ENCODE data around the gene EID1.

EID1 gene

GRCh38 chr15:48855501-48856440, 22.2 kb upstream of the EID1 start:
- Histone ChIP-seq H3K9ac (ENCODE audit: low read depth, low read length) (no peak overlapping the region), H3K4me3 (ENCODE audit: low read depth, low read length) (no peak overlapping the region), H3K9me3 (ENCODE audit: control insufficient read depth, insufficient read depth, low read length) (no peaks in the 10 kb centered on the region), H3K4me1 (ENCODE audit: control insufficient read depth, insufficient read depth, low read length) (peaks cover 10% of the 10 kb centered on the region), H3K27me3 (ENCODE audit: control insufficient read depth, insufficient read depth, low read length) (no peaks in the 10 kb centered on the region), H3K36me3 (ENCODE audit: control insufficient read depth, insufficient read depth, low read length) (no peaks in the 10 kb centered on the region)

DNA sequence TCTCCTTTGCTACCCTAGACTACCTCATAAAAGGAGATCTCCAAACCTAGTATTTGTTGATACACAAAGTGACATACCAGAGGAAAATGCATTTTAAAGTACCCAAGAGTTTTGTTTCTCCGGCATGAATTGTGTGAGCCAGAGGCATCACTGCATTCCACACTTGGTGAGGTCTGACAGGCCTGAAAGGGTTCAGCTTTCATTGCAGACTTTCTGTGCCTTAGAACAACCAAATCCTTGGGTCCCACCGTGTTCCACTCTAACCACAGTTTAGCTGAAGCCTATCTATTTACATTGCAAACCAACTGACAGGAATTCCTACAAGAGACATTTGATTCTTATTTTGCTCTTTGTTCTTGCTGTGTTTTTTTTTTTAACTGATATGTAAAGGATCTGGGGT, 21.0 kb upstream of the EID1 start:
- Histone ChIP-seq H3K36me3 (ENCODE audit: control insufficient read depth, insufficient read depth, low read length) (no peaks in the 10 kb centered on the region), H3K4me1 (ENCODE audit: control insufficient read depth, insufficient read depth, low read length) (peaks cover 10% of the 10 kb centered on the region), H3K27me3 (ENCODE audit: control insufficient read depth, insufficient read depth, low read length) (no peaks in the 10 kb centered on the region), H3K4me3 (ENCODE audit: low read depth, low read length) (no peak overlapping the region), H3K9me3 (ENCODE audit: control insufficient read depth, insufficient read depth, low read length) (no peaks in the 10 kb centered on the region), H3K9ac (ENCODE audit: low read depth, low read length) (no peak overlapping the region)

GRCh38 chr15:48858401-48858800, 19.5 kb upstream of the EID1 start:
- Histone ChIP-seq H3K36me3 (ENCODE audit: control insufficient read depth, insufficient read depth, low read length) (no peaks in the 10 kb centered on the region), H3K4me3 (ENCODE audit: low read depth, low read length) (no peak overlapping the region), H3K27me3 (ENCODE audit: control insufficient read depth, insufficient read depth, low read length) (no peaks in the 10 kb centered on the region), H3K9ac (ENCODE audit: low read depth, low read length) (no peak overlapping the region), H3K4me1 (ENCODE audit: control insufficient read depth, insufficient read depth, low read length) (peaks cover 10% of the 10 kb centered on the region), H3K9me3 (ENCODE audit: control insufficient read depth, insufficient read depth, low read length) (no peaks in the 10 kb centered on the region)

DNA sequence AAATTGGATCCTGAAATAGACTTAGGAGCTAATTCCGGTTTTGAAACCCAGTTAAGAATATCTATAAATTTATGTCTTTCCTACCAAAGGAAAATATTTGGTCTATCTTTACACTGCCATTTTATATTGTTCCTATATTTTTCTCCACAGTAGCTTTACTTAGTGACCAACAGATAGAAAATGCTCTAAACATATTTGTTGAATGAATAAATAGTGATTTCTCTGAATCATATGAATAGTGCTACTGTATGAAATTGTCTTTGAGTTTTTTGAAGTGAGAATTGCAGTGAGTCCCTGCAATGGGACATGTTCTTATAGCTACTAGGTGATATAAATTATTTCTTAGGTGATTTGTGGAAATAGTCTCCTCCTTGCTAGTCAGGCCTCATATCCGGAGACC, 18.5 kb upstream of the EID1 start:
- Histone ChIP-seq H3K27me3 (ENCODE audit: control insufficient read depth, insufficient read depth, low read length) (no peaks in the 10 kb centered on the region), H3K4me1 (ENCODE audit: control insufficient read depth, insufficient read depth, low read length) (peaks cover 10% of the 10 kb centered on the region), H3K4me3 (ENCODE audit: low read depth, low read length) (no peak overlapping the region), H3K36me3 (ENCODE audit: control insufficient read depth, insufficient read depth, low read length) (no peaks in the 10 kb centered on the region), H3K9me3 (ENCODE audit: control insufficient read depth, insufficient read depth, low read length) (no peaks in the 10 kb centered on the region), H3K9ac (ENCODE audit: low read depth, low read length) (no peak overlapping the region)

DNA sequence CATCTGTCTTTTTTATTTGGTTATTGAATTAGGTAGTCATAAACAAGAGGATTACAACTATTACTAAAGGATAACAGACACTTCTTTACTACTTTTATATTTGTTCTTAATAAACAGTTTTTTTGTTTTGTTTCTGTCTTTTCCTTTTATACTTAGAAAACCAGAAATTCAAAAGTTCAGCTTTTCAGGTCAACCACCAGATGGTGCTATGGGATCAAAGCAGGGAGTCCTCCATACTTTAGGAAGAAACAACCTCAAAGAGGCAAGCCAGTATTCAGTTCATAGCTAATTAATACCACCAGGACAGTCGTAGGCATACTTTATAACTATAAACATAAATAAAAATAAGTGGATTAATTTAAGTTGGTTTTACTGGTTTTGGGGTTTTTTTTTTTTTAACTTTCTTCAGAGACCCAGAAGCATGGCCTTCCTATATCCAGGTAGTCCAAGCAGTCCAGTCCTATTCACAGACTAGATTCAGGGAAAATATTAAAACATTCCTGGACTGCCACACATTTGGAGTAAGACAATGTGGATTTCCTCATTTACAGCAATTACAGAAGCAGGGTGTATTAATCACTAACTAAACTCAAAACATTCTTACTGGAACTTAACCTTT, 16.0 kb upstream of the EID1 start:
- Histone ChIP-seq H3K4me3 (ENCODE audit: low read depth, low read length) (no peak overlapping the region), H3K27me3 (ENCODE audit: control insufficient read depth, insufficient read depth, low read length) (no peaks in the 10 kb centered on the region), H3K9me3 (ENCODE audit: control insufficient read depth, insufficient read depth, low read length) (no peaks in the 10 kb centered on the region), H3K36me3 (ENCODE audit: control insufficient read depth, insufficient read depth, low read length) (no peaks in the 10 kb centered on the region), H3K4me1 (ENCODE audit: control insufficient read depth, insufficient read depth, low read length) (no peaks in the 10 kb centered on the region), H3K9ac (ENCODE audit: low read depth, low read length) (no peak overlapping the region)

DNA sequence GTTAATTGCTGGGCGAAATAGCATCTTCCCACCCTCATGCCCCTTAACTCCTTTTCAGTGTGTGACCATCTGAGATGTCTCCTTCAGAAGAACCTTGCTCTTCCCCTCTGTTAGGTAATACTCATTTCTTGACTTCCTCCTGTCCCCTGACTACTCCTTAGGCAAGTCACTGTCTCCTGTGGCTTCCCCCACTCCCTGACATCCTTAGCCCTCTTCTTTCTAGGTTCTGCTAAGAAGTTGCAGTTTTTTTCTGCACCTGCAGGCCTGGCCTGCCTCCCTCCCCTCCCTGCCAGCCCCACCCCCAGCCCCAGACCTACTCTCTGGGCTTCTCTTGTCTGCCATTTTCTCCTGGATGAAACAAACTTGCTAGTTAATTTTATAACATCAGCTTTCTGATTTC, 15.2 kb upstream of the EID1 start:
- Histone ChIP-seq H3K4me1 (ENCODE audit: control insufficient read depth, insufficient read depth, low read length) (no peaks in the 10 kb centered on the region), H3K9ac (ENCODE audit: low read depth, low read length) (no peak overlapping the region), H3K9me3 (ENCODE audit: control insufficient read depth, insufficient read depth, low read length) (no peaks in the 10 kb centered on the region), H3K4me3 (ENCODE audit: low read depth, low read length) (no peak overlapping the region), H3K27me3 (ENCODE audit: control insufficient read depth, insufficient read depth, low read length) (no peaks in the 10 kb centered on the region), H3K36me3 (ENCODE audit: control insufficient read depth, insufficient read depth, low read length) (no peaks in the 10 kb centered on the region)

GRCh38 chr15:48865370-48866079, 12.4 kb upstream of the EID1 start:
- H3K27me3 ChIP-seq (ENCODE audit: control insufficient read depth, insufficient read depth, low read length) = no peaks in the 10 kb centered on the region
- H3K9me3 ChIP-seq (ENCODE audit: control insufficient read depth, insufficient read depth, low read length) = no peaks in the 10 kb centered on the region
- no peaks in the 10 kb centered on the region for H3K4me1 ChIP-seq (ENCODE audit: control insufficient read depth, insufficient read depth, low read length)
- no peak overlapping the region for H3K4me3 ChIP-seq (ENCODE audit: low read depth, low read length)
- H3K36me3 ChIP-seq (ENCODE audit: control insufficient read depth, insufficient read depth, low read length) = no peaks in the 10 kb centered on the region
- H3K9ac ChIP-seq (ENCODE audit: low read depth, low read length) = no peak overlapping the region

GRCh38 chr15:48866141-48866563, 11.8 kb upstream of the EID1 start:
- H3K36me3 ChIP-seq (ENCODE audit: control insufficient read depth, insufficient read depth, low read length) = no peaks in the 10 kb centered on the region
- H3K4me1 ChIP-seq (ENCODE audit: control insufficient read depth, insufficient read depth, low read length) = no peaks in the 10 kb centered on the region
- H3K9me3 ChIP-seq (ENCODE audit: control insufficient read depth, insufficient read depth, low read length) = no peaks in the 10 kb centered on the region
- H3K4me3 ChIP-seq (ENCODE audit: low read depth, low read length) = no peak overlapping the region
- no peaks in the 10 kb centered on the region for H3K27me3 ChIP-seq (ENCODE audit: control insufficient read depth, insufficient read depth, low read length)
- no peak overlapping the region for H3K9ac ChIP-seq (ENCODE audit: low read depth, low read length)

DNA sequence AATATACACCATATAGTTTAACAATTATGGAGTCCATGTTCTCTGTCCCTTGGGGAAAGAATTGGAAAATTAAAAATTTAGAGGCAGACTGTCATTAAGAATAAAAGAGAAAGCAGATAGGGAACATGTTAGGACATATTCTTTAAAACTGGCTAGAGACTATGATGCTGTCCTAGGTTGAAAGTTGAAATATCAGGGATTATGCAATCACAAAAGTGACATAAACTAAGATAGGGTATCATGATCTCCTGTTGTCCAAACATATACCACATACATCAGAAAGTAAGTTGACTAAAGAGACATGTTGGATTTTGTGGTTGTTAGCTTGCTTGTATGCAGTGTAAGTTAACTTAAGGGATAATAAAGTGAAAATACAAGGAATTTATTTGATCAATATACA, 9.9 kb upstream of the EID1 start:
- no peaks in the 10 kb centered on the region for H3K4me1 ChIP-seq (ENCODE audit: control insufficient read depth, insufficient read depth, low read length)
- H3K27me3 ChIP-seq (ENCODE audit: control insufficient read depth, insufficient read depth, low read length) = no peaks in the 10 kb centered on the region
- no peak overlapping the region for H3K4me3 ChIP-seq (ENCODE audit: low read depth, low read length)
- no peak overlapping the region for H3K9ac ChIP-seq (ENCODE audit: low read depth, low read length)
- no peaks in the 10 kb centered on the region for H3K9me3 ChIP-seq (ENCODE audit: control insufficient read depth, insufficient read depth, low read length)
- H3K36me3 ChIP-seq (ENCODE audit: control insufficient read depth, insufficient read depth, low read length) = no peaks in the 10 kb centered on the region

GRCh38 chr15:48868536-48868935, 9.4 kb upstream of the EID1 start:
- Histone ChIP-seq H3K4me1 (ENCODE audit: control insufficient read depth, insufficient read depth, low read length) (no peaks in the 10 kb centered on the region), H3K9me3 (ENCODE audit: control insufficient read depth, insufficient read depth, low read length) (no peaks in the 10 kb centered on the region), H3K36me3 (ENCODE audit: control insufficient read depth, insufficient read depth, low read length) (no peaks in the 10 kb centered on the region), H3K9ac (ENCODE audit: low read depth, low read length) (no peak overlapping the region), H3K4me3 (ENCODE audit: low read depth, low read length) (no peak overlapping the region), H3K27me3 (ENCODE audit: control insufficient read depth, insufficient read depth, low read length) (no peaks in the 10 kb centered on the region)

GRCh38 chr15:48869966-48870365, 8.0 kb upstream of the EID1 start:
- no peaks in the 10 kb centered on the region for H3K9me3 ChIP-seq (ENCODE audit: control insufficient read depth, insufficient read depth, low read length)
- H3K4me1 ChIP-seq (ENCODE audit: control insufficient read depth, insufficient read depth, low read length) = no peaks in the 10 kb centered on the region
- no peak overlapping the region for H3K4me3 ChIP-seq (ENCODE audit: low read depth, low read length)
- no peaks in the 10 kb centered on the region for H3K27me3 ChIP-seq (ENCODE audit: control insufficient read depth, insufficient read depth, low read length)
- no peaks in the 10 kb centered on the region for H3K36me3 ChIP-seq (ENCODE audit: control insufficient read depth, insufficient read depth, low read length)
- H3K9ac ChIP-seq (ENCODE audit: low read depth, low read length) = no peak overlapping the region
